DMS 273 treated with DMSO at 0.1 percent for 48 hours (cell line): Measurements from ENCODE around the gene ARL3.
"Not testable (repeated sequence)": the region's sequence is repeated elsewhere in the genome, so short reads cannot be mapped to it uniquely, and the experiment has no call there.

Experiments
- DNase-seq: peaks from one replicate; lab custom pipeline; 2025; lab: John Stamatoyannopoulos, UW

Gene ARL3

DNA sequence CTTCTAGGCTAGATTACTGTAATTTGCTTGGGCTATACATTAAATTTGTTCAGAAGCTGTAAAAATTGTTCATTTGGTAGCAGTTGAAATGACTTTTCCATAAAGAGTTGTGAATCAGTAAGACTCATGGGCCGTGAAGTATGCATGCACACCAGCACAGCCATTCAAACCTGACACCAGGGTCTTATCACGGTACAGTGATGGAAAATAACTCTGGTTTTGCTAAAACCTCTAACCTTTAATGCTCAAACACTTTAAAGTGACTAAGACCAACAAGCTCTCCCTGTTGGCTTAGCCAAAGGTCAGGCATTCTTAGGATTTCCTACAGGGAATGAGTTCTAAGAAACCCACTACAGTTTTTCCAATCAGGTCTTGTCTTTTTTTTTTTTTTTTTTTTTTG lies 11.5 kb downstream of the ARL3 start:
- DNase-seq: no peak

DNA sequence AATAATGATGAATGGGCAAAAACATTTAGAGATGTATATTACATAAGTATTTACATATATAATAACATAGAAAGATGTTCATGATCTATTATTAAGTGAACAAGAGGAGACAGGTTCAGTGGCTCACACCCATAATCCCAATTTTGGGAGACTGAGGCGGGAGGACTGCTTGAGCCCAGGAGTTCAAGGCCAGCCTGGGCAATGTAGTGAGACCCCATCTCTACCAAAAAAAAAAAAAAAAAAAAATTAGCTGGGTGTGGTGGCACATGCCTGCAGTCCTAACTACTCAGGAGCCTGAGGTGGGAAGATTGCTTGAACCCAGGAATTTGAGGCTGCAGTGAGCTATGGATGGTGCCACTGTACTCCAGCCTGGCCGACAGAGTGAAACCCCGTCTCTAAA lies 12.4 kb downstream of the ARL3 start:
- DNase-seq: no peak

DNA sequence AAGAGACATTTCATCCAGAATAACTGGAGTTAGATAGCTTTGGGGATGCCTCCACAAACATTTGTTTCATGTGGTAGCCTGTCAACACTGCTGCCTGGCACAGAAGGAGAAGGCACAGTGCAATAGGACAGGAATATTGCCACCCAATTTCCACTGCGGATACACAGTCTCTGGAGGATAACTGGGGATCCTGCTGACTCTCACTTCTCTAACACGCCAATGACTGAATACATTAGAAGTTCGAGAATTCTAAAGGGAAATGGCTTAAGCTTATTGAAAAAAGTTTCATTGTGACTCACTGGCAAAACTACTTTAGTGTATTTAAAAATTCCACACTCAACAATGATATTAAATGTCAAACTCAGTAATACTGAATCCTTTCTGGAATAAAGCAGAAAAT lies 12.9 kb downstream of the ARL3 start:
- no peak for DNase-seq

- no peak for DNase-seq
Observed at GRCh38 chr10:102698894-102699293, 15.3 kb downstream of the ARL3 start.

DNA sequence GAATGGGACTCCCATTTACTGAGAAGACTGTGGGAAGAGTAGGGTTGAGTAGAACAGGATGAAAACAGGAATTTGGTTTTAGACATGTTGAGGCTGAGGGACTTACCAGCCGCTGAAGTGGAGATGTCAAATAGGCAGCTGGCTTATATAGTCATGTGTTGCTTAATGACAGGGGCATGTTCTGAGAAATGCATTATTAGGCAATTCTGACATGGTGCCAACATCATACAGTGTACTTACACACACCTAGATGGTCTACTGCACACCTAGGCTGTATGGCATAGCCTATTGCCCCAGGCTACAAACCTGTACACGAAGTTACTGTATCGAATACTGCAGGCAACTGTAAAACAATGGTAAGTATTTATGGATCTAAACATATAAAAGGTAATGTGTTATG lies 17.5 kb downstream of the ARL3 start:
- DNase-seq: no peak

DNA sequence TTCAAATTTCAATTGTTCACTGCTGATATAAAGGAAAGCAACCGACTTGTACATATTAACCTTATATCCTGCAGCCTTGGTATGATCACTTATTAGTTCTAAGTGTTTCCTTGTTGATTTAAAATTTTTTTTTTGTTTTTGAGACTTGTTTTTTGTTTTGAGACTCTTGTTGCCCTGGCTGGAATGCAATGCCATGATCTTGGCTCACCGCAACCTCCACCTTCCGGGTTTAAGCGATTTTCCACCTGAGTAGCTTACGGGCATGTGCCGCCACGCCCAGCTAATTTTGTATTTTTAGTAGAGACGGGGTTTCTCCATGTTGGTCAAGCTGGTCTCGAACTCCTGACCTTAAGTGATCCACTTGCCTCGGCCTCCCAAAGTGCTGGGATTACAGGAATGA lies 18.8 kb downstream of the ARL3 start:
- DNase-seq: not testable (repeated sequence)

GRCh38 chr10:102691285-102692066 lies 22.7 kb downstream of the ARL3 start:
- no peak for DNase-seq

DNA sequence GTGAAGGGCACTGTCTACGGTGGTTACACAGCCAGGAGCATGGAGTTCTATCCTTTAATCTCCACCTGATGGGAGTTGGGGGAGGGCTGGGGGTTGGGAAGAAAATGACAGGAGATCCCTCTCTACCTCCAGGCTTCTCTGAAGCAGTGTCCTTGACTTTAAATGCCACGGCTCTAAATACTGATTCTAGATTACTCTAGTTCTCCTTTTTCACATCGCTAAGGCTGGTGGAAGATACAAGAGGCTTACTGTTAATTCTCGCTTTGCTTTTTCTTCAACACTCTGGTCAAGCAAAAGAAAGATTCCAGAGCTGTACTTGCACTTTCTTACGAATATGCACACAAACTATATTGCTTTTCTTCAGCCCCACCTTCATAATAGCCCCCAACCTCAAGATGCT lies 30.5 kb downstream of the ARL3 start:
- no peak for DNase-seq

DNA sequence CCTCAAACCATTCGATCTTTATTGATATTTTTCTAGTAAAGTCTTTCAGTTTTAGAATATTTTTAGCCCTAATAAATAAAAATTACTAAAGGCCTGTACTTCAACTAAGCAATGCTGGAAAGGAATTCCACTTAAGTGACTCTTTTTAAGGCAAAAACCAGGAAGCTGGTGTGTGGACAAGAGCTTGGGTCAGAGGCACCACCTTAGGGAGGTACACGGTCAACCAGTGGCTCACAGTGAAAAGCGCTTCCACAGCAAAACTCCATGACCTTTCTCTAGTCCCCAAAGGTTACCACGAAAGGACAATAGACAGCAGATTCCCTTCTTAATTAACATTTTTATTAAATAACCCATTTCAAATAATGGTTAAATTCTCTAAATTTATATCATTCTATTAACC lies 31.2 kb downstream of the ARL3 start:
- no peak for DNase-seq

- DNase-seq: no peak
Observed at GRCh38 chr10:102682416-102682815, 31.8 kb downstream of the ARL3 start.

- DNase-seq: no peak
Observed at GRCh38 chr10:102681696-102682095, 32.5 kb downstream of the ARL3 start.

DNA sequence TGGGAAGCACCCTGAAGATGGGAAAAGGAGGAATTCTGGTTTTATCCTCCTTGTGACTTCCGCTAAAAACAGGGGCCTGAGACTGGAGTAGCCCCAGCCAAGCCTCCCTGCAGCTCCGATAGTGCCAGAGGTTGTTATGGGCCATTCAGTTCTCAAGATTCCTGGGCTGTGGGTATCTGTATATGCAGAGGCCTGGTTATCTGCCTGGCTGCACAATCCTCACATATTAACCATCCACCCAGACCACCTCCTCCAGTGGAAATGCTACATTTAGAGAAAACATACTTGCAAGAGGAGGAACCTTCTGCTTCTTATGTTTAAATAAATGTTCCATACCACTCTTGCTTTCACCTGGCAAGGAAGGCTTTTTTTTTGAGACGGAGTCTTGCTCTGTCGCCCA lies 34.6 kb downstream of the ARL3 start:
- DNase-seq: no peak

DNA sequence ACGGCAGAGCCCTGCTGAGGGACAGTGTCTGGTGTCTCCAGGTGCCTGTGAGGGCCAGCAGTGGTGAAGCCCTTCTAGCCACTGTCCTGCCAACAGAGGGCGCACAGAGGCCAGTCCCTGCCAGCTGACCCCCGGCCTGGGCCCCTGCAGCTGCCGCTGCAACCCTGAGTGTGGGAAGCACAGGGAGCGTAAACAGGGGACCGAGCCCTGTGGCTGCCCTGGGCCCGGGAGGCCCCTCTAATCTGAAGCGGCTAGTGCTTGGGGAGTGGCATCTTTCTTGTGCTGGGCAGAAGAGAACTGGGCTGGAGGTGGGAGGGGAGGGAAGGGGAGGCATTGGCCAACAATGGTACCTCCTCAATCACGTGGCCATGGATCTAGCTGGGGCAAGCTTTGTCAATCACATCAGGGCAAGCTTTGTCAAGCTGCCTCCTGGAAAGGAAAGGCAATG lies 35.3 kb downstream of the ARL3 start:
- no peak for DNase-seq

DNA sequence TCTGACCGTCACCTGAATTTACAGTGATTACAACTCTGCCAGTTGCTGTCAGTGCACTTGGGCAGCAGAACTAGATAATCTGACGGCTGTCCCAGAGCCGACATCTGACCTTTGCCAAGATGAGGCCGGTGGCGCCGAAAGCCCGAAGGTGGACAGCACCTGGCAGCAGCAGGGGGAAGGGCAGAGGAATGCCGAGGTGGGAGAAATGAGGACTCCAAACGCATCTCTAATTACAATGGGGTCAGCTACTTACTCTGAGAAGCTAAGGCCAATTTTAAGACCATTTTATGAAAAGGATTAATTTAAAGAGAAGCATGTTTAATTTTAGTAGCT lies 36.2 kb downstream of the ARL3 start:
- DNase-seq: no peak

- no peak for DNase-seq
Observed at GRCh38 chr10:102677331-102678067, 36.7 kb downstream of the ARL3 start.

- no peak for DNase-seq
Observed at GRCh38 chr10:102676534-102677315, 37.5 kb downstream of the ARL3 start.

GRCh38 chr10:102675666-102676533 lies 38.3 kb downstream of the ARL3 start:
- DNase-seq: no peak

DNA sequence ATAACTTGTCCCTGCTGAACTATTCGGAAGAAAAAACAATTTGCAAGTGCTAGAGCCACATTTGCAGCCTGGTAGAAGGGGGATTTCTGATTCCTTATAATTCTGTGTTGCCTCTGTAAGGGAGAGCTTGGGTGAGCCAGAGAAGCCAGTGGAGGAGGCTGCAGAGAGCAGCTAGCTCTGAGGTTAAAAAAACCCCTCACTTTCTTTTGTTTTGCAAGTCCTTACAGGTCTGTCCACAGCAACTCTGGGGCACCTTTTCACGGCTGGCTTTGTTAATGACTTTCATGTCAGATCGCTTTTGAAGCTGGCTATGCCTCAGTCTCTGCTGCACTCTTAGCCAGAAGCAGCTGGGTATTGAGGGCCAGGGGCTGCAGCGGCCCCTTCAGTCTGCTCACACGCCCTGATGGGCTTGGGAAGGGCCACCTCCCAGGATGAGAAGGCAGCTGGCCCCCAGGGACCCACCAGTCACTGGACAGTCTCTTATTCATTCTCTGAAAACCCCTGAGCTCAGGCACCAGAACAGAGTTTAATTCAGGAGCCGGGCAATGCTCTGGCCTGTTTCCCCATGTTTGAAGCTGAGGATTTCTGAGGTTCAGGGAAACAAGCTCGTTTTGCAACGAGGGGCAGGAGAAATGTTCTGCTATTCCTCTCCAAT lies 39.1 kb downstream of the ARL3 start:
- no peak for DNase-seq

- DNase-seq: no peak
Observed at GRCh38 chr10:102674566-102674965, 39.6 kb downstream of the ARL3 start.

DNA sequence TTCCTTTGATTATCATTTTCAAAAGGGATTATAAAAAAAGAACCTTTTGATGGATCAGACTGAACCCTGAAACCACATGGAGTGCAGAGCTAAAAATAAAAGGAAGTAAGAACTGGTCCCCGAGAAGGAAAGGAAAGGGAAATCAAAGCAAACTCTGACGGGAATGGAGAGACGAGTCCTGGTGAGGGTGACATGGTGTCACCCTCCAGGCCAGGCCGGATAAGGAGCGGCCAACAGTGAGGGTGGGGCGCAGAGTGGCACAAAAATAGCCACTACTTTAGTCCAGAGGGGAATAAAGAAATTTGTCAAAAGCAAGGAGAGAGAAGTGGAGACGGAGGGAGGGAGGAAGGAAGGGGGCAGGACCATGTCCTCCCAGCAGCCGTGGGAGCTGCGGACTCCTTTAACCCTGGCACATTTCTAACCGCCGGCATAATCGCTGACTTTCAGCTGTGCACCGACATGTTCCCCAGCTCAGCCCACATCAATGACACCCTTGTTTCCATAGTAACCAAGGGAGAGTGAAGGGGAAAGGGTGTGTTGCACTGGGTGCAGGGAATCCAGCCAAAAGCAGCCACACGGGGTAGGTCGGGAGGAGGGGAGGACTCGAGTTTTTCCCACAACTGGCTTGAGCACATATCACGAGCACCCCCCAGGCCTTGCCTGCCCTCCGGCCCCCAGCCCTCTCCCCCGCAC lies 40.2 kb downstream of the ARL3 start:
- no peak for DNase-seq
